GM21576 (cell line): Measurements from ENCODE around the gene TP53I3.
"Not testable (repeated sequence)": the region's sequence is repeated elsewhere in the genome, so short reads cannot be mapped to it uniquely, and the experiment has no call there.

Experiments used
- ATAC-seq: cut with Tn5 transposase; IDR thresholded peaks from one replicate; pipeline ENCODE4 v1.9.1; 2021; ENCODE audit warnings: mild to moderate bottlenecking, moderate library complexity; ENCODE audit not compliant: unreplicated experiment

The TP53I3 gene

DNA sequence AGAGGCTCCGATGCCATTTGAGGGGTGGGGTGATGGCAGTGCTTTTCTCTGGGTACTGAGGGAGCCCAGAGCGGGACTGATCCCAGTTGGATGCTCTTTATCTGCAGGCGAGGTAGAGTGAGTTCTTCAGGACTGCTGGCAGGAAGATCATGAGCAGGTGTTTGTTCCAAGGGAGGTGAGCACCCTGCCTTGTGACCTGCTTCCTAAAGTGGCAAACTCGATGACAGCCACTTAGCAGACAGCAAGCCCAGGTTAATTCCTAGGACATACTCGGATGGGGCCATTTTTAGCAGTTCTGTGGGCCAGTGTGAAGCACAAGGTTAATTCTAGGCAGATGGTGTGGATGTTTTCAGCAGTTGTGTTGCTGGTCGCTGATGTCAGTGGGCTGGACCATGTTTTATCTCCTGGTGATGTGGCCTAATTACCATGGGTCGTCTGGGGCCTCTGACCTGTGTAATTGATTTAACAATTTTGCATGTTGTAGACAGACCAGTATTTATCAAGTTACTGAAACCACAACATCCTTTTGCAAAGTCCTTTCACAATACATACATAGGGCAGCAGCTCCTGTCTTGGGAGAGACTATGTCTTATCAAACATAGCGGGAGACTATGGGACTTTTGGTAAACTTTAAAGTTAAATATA, 30.1 kb downstream of the TP53I3 start:
- no peak for ATAC-seq

GRCh38 chr2:24052951-24053350, 31.7 kb downstream of the TP53I3 start:
- no peak for ATAC-seq

DNA sequence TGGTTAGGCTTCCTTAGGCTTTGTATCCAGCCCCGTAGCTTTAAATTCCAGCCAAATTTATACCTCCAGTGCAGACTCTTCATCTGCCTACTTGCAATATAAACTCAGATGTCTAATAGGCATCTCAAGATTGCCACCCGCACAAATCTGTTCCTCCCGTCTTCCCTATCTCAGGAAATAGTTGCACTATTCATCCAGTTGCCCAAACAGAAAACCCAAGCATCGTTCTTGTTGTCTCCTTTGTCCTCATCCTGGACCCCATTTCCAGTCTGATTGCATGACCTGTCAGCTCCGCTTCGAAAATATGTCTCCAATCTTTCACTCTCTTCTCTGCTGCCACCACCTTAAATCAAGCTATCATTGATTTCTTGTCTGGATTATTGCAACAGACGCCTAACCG, 32.8 kb downstream of the TP53I3 start:
- no peak for ATAC-seq

DNA sequence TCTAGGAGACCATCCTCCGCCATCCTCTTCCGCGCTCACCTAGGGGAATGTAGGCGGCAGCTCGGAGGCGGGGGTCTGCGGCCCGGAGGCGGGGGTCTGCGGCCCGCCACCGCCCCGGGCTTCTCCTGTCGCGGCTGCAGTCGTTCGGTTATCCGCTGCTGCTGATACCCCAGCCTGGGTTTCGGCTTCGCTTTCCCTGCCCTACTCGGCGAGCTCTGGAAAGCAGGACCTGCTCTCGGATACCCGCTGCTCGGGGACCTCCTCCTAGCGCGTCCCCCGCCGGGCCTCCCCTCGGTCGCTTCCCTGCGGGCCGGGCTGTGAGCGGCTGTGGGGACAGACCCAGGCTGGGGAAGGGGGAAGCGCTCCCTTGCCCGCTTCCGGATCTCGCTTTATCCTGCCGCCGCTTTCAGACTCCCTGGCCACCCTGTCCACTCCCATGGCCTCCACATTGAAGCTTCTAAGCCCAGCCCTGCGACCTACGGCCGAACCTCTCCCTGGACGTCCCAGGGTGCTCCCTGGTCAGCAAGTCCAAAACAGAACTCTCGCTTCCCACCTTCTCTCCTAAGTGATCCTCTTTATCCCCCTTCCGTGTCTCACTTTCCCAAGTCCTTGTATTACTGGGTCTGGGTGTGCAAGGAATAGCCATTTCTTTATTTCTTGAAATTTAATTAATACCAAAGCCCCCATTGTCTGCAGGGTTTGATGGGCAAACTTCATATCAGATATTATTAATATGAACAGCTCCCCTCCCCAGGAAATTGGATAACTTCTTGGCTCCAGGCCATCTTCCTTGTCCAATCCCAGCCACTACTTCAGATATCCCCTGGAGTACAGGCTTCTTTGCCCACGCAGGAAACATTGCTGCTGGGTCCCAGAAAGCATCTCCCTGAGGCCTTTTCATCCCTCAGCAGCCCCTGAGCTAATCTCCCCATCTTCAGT, 34.3 kb downstream of the TP53I3 start:
- ATAC-seq = no peak

DNA sequence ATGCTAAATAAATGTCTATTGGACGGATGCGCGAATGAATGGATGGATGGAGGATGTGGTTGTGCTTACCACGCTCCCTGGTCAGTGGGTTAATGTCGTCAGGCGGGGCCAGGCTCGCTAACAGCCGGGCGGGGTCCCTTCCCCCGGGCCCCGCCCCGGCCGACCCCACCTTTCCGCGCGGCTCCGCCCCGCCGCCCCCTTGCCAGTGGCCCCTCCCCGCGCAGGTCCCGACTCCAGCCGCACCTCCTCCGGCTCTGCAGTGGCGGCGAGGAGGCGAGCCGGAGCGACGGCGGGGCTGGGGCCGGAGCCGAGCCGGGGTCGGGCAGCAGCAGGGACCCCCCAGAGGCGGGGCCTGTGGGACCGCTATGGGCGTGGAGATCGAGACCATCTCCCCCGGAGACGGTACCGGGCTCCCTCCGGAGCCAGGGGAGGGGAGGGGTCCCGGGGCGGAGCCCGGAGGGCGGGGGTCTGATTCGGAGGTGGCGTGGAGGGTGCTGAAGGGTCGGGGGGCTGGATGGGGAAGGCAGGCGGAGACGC, 35.1 kb downstream of the TP53I3 start, which contains the start of gene FKBP1B:
Gene FKBP1B, plus strand, starts transcription at position 257 of the 537 bp plus-strand sequence. Its CDS starts 109 bp downstream, at position 366.
- no peak for ATAC-seq

DNA sequence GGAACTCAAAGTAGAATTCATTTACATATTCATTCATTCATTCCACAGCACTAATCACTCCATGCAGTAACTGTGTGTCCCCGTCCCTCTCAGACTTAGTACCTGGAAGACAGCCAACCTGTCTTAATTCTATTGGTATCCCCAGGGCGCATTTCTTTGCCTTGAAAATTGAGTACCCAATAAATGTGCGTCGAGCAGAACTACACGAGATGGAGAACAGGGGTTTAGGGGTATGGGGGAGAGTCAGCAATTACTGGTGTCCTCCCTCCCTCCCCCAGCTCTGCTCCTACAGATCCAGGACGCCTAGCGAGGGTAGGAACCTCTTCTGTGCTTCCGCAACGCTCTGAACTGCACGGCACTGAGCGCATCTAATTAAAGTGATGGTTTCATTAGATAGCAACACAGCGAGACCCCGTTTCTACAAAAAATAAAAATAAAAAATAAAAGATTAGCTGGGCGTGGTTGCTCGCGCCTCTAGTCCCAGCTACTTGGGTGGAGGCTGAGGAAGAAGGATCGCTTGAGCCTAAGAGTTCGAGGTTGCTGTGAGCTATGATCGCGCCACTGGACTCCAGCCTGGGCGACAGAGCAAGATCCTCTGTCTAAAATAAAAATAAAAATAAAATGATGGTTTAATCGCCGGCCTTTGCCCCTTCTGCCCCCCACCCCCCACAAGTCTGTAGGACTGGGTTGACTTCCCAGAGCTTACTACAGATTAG, 35.7 kb downstream of the TP53I3 start:
- ATAC-seq = no peak

- ATAC-seq = no peak
Measured at GRCh38 chr2:24047703-24048033, 37.0 kb downstream of the TP53I3 start.

GRCh38 chr2:24046930-24047702, 37.5 kb downstream of the TP53I3 start, which contains the start of gene WDCP:
TSS of gene WDCP (minus strand) at chr2:24047391. CDS start at chr2:24039494, 7,897 bp downstream.
- ATAC-seq = peak; percentile 99

DNA sequence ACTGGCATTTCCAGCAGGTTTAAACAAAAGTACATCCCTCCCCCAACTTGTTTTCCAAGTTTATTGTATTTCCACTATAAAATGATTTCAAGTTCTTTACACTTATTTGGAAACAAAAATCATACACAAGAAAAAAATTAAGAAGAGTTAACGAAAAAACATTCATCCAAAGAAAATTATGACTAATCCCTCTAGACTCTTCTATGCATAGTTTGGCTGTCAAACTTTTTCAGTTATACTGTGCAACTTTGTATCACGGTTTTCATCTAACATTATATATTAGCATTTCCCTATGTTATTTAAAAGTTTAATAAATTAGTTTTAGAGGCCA, 38.1 kb downstream of the TP53I3 start:
- no peak for ATAC-seq

DNA sequence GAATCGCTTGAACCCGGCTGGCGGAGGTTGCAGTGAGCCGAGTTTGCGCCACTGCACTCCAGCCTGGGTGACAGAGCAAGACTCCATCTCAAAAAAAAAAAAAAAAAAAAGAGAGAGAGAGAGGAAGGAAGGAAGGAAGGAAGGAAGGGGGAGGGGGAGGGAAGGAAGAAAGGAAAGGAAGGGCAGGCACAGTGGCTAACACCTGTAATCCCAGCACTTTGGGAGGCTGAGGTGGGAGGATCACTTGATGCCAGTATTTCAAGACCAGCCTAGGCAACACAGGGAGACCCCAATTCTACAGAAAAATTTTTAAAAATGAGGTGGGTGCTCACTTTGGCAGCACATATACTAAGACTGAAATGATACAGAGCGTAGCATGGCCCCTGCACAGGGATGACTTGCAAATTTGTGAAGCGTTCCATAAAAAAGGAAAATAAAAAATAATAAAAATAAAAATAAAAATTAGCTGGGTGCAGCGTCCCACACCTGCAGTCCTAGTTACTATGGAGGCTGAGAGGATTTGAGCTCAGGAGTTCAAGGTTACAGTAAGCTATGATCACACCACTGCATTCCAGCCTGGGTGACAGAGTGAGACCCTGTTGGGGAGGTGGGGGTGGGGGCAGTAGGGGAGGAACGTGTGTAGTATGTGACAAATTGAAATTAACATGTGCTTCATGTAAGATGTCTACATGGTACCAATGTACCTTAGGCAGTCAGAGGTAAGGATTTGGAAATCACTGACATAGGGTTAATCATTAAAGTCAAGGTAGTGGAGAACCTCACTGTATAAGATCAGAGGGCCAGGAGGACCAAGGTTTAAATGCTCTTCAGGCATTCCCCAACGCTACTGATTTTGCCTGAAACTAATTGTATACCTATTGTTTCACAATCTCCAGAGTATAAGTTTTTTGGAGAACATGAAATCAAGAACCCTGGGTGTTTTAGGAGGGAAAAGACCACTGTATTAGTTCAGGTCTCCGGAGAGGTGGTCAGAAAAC, 38.8 kb downstream of the TP53I3 start:
- ATAC-seq = no peak

- ATAC-seq = not testable (repeated sequence)
Measured at GRCh38 chr2:24043133-24043532, 41.5 kb downstream of the TP53I3 start.

DNA sequence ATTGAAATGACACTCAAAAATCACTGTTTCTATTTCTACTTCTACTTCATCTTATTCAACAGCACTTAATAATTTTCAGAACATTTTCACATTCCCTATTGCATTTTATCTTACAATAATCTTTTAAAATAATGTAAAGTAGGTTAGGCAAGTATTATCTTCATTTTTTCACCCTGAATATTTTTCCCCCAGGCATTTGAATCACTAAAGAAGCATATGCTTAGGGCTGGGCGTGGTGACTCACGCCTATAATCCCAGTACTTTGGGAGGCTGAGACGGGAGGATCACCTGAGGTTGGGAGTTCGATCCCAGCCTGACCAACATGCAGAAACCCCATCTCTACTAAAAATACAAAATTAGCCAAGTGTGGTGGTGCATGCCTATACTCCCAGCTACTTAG, 44.1 kb downstream of the TP53I3 start:
- no peak for ATAC-seq

DNA sequence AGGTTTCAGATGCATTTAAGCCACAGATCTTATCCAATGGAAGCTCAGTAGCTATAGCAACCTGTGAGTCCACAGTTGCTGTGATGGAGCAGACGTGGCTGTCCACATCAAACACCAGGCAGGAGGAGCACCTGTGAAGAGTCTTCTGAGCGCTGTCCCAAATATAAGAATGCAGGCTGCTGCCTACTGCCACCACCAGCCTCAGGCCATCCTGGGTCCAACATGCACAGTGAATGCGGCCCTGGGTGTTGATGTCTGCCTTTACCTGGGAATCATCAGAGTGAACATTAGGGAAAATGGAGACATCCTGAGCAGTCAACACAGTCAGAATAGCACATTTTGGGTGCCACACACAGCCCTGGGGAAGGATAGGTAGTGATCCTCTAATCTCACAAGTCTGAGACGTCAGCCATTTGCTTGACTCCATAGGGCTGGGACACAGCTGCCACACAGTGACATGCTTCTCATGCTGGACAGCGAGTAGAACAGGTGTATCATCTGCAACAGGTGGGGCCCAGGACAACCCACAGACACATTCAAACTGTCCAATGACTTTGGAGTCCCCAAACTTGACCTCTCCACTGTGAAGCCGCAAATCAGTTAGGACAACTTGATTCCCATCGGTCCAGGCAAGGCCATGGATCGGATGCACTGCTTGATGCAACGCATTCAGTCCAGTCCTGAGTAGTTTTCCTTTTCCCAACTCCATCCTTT, 45.7 kb downstream of the TP53I3 start:
- ATAC-seq = no peak
